Sigmoid colon (tissue), 7 donors: ENCODE data around the gene FTO. TPM values are rescaled to one million over a fixed set of nuclear protein-coding genes. Genes with fewer than 3 reads are reported as not detected.

Source experiments
- DNase-seq: peaks from one replicate; pipeline ENCODE4 v3.0.0-alpha.2; 2019
- H3K27ac ChIP-seq, 4 donors: fragments of 200-600 bp; sonication (generic); one replicate each; pipeline ENCODE4 v1.5.1; 2016 to 2019; ENCODE audit warnings: mild to moderate bottlenecking in 1 of 4
- H3K27me3 ChIP-seq, 3 donors: fragments of 200-600 bp; sonication (generic); one replicate each; pipeline ENCODE4 v1.5.1; 2019; ENCODE audit warnings: mild to moderate bottlenecking in 1 of 3
- H3K36me3 ChIP-seq, 4 donors: fragments of 200-600 bp; sonication (generic); one replicate each; pipeline ENCODE4 v1.5.1; 2016 to 2019
- H3K4me1 ChIP-seq, 4 donors: fragments of 200-600 bp; sonication (generic); one replicate each; pipeline ENCODE4 v1.5.1; 2017 to 2019
- H3K4me3 ChIP-seq, 4 donors: fragments of 200-600 bp; sonication (generic); one replicate each; pipeline ENCODE4 v1.5.1; 2017 to 2019; ENCODE audit warnings: mild to moderate bottlenecking in 2 of 4, moderate library complexity in 1 of 4
- H3K9me3 ChIP-seq, 4 donors: fragments of 200-600 bp in 3 of 4; sonication (generic) in 3 of 4; one replicate each; pipeline versions ENCODE4 v1.5.1 to v1.6.1; 2013 to 2019
- EP300 ChIP-seq, 4 donors: sonication (generic); formaldehyde crosslinking; IDR thresholded peaks; one replicate each; pipeline ENCODE4 v1.6.1; 2017; ENCODE audit warnings: antibody characterized with exemption in 4 of 4
- POLR2A ChIP-seq, 2 donors: fragments of 450-650 bp; IDR thresholded peaks; one replicate each; pipeline ENCODE4 v1.6.1; 2016; ENCODE audit warnings: antibody characterized with exemption in 2 of 2, mild to moderate bottlenecking in 2 of 2, moderate library complexity in 2 of 2
- POLR2AphosphoS5 ChIP-seq, 4 donors: sonication (generic); formaldehyde crosslinking; IDR thresholded peaks; one replicate each; pipeline ENCODE4 v1.6.1; 2017; ENCODE audit warnings: antibody characterized with exemption in 4 of 4
- WGBS, 2 donors: extraction: QIAGEN DNeasy Blood & Tissue Kit; methylation state at CpG; one replicate each; pipeline ENCODE4 v1.1.7; 2013; 5-methylcytosine and 5-hydroxymethylcytosine counted together
- intact Hi-C: fragments of 100-400 bp; cut with DNase I; formaldehyde crosslinking; loops from one replicate; pipeline ENCODE4 v1.15.1; 2023
- polyA plus RNA-seq, 3 donors: library from polyadenylated mRNA; stranded (reverse); fragments of 200-250 nt; gene quantifications; one replicate each; pipeline ENCODE4 v1.2.3, GENCODE V29; 2013
- total RNA-seq, 4 donors: library from RNA; depleted of rRNA; stranded (reverse); fragments of >200 nt; gene quantifications; one replicate each; pipeline ENCODE4 v1.1.0, GENCODE V29; 2016
- TF ChIP-seq, protein P1 (sequence below), 4 experiments: fragments of 450-650 bp in 3 of 4; fragments of 200-600 bp in 1 of 4; IDR thresholded peaks; one replicate each; pipeline ENCODE4 v1.5.1; 2016 to 2019; ENCODE audit warnings: antibody characterized with exemption in 4 of 4, mild to moderate bottlenecking in 3 of 4, moderate library complexity in 2 of 4
- donor health status: healthy with polysubstance abuse.
- donor health status: Bipolar disorder and iron deficiency.
- donor health status: healthy.

FTO gene
- total and polyA plus RNA-seq, 7 donors = 9.9 to 97.2 (median 77.8) TPM

DNA sequence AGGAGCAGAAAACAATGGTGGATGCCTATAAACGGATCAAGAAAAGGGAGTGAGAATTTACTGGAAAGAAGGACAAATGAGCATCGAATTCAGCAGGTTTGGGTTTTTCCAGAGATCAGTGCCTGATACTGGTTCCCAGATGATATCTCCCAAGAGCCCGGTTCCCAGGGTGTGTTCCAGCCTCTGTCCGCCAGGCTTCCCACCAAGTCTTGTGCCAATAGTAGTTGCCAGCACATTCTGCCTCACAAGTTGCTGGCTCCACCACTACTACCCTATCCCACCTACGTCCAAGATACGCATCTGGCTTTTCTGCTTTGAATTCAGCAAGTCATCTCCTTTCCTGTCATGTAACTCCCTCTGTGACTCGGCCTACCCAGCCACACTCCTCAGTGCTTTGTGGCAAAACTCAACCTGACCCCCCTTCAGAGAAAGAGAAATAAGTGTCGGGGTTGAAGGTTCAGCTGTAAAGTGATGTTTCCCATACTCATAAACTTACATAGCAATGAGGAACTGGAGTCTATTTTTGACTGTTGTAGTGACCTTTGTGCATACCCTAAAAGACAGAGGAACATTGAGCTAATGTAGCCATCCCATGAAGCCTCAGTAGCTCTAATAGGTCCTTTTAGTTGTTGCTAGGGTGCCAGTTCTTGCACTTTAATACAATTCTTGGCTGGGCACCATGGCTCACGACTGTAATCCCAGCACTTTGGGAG is 305.7 kb downstream of the FTO start:
- intact Hi-C loops = no loop called here
- no peak for TF ChIP-seq POLR2A (IDR thresholded peaks at IDR 0.05)
- no peak for TF ChIP-seq EP300 (IDR thresholded peaks at IDR 0.05)
- TF ChIP-seq, protein P1, sequence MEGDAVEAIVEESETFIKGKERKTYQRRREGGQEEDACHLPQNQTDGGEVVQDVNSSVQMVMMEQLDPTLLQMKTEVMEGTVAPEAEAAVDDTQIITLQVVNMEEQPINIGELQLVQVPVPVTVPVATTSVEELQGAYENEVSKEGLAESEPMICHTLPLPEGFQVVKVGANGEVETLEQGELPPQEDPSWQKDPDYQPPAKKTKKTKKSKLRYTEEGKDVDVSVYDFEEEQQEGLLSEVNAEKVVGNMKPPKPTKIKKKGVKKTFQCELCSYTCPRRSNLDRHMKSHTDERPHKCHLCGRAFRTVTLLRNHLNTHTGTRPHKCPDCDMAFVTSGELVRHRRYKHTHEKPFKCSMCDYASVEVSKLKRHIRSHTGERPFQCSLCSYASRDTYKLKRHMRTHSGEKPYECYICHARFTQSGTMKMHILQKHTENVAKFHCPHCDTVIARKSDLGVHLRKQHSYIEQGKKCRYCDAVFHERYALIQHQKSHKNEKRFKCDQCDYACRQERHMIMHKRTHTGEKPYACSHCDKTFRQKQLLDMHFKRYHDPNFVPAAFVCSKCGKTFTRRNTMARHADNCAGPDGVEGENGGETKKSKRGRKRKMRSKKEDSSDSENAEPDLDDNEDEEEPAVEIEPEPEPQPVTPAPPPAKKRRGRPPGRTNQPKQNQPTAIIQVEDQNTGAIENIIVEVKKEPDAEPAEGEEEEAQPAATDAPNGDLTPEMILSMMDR (IDR thresholded peaks at IDR 0.05) = no peak
- TF ChIP-seq POLR2AphosphoS5 (IDR thresholded peaks at IDR 0.05) = no peak
- H3K27ac ChIP-seq = no peak overlapping the region
- H3K4me3 ChIP-seq = no peak overlapping the region
- no peaks in the 10 kb centered on the region for H3K36me3 ChIP-seq
- WGBS, 2 donors = 51 to 87% methylated on average over 9 of the region's 9 CpGs
- H3K4me1 ChIP-seq = no peaks in the 10 kb centered on the region
- no peaks in the 10 kb centered on the region for H3K27me3 ChIP-seq
- peaks cover 0 to 6% (median 2%) of the 10 kb centered on the region in 4 donors for H3K9me3 ChIP-seq
- DNase-seq = no peak

DNA sequence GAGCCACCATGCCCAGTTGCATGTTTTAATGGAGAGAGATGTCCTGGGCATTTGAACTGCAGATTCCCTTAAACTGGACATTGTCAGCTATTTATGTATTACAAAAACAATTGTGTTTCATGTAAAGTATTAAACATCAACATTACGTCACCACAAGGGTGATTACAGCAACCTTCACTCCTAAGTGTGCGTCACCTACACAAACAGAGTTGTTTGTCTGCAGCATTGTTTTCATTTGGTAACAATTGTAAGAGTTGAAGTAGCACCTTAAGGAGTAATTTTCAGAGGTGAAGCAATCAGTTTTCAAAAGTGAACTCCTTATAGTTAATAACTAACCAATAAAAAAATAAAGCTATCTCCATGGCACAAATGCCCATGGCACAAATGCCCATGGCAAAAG is 311.2 kb downstream of the FTO start:
- H3K36me3 ChIP-seq = no peaks in the 10 kb centered on the region
- no peak overlapping the region for H3K4me3 ChIP-seq
- no peaks in the 10 kb centered on the region for H3K27me3 ChIP-seq
- WGBS, 2 donors = 18 to 90% methylated on average over 2 of the region's 2 CpGs
- H3K27ac ChIP-seq = no peak overlapping the region
- DNase-seq = no peak
- no peak for TF ChIP-seq POLR2AphosphoS5 (IDR thresholded peaks at IDR 0.05)
- no peak for TF ChIP-seq EP300 (IDR thresholded peaks at IDR 0.05)
- TF ChIP-seq, protein P1 (IDR thresholded peaks at IDR 0.05) = no peak
- no peak for TF ChIP-seq POLR2A (IDR thresholded peaks at IDR 0.05)
- intact Hi-C loops = no loop called here
- no peaks in the 10 kb centered on the region for H3K4me1 ChIP-seq
- peaks cover 0 to 6% (median 2%) of the 10 kb centered on the region in 4 donors for H3K9me3 ChIP-seq

DNA sequence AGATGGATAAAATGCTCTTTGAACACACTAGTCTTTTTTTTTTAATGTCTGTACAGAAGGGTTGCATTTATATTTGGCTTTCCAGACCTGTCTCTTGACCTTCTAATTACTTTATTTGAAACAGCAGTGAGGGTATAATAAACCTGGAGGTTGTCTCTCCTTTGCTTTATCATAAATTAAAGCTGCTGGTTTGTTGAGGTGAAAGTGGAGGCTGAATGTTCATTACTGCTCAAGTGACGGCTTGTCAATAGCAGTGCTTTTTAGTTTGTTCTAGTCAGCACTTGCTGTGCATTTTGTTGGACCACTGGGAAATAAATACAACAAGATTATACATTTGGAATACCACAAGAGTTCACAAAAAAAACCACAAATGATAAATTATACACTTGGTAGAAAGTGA is 318.4 kb downstream of the FTO start:
- H3K27ac ChIP-seq = no peak overlapping the region
- H3K27me3 ChIP-seq = no peaks in the 10 kb centered on the region
- TF ChIP-seq, protein P1 (IDR thresholded peaks at IDR 0.05) = no peak
- TF ChIP-seq POLR2AphosphoS5 (IDR thresholded peaks at IDR 0.05) (no peak), EP300 (IDR thresholded peaks at IDR 0.05) (no peak), POLR2A (IDR thresholded peaks at IDR 0.05) (no peak)
- no peaks in the 10 kb centered on the region for H3K9me3 ChIP-seq
- H3K4me3 ChIP-seq = no peak overlapping the region
- no peak for DNase-seq
- no peaks in the 10 kb centered on the region for H3K36me3 ChIP-seq
- no peaks in the 10 kb centered on the region for H3K4me1 ChIP-seq
- WGBS, 2 donors = 72 to 92% methylated on average over 1 of the region's 1 CpG
- intact Hi-C loops = no loop called here

DNA sequence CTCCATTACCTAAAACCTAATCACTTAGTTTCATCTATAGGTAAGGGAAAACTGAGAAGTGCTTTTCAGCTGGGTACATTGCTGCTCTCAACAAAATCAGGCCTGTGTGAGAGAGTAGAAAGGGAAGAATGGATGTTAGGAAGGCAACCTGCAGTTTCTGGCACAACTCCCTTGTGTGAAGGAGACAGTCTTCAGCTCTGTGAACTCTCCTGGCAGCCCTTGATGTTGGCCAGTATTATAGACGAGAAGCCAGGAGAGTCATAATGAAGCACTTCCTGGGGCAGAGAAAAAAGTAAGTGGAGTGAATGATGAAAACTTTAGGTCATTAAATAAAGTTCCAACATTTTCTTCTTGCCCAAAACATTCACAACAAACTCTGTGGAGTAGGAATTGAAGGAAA is 322.5 kb downstream of the FTO start:
- WGBS, 2 donors = 86 to 92% methylated on average over 1 of the region's 1 CpG
- DNase-seq = no peak
- TF ChIP-seq, protein P1 (IDR thresholded peaks at IDR 0.05) = no peak
- TF ChIP-seq EP300 (IDR thresholded peaks at IDR 0.05) (no peak), POLR2AphosphoS5 (IDR thresholded peaks at IDR 0.05) (no peak), POLR2A (IDR thresholded peaks at IDR 0.05) (no peak)
- Histone ChIP-seq H3K27me3 (no peaks in the 10 kb centered on the region), H3K9me3 (peaks cover 0 to 4% (median 0%) of the 10 kb centered on the region in 4 donors), H3K4me3 (no peak overlapping the region), H3K27ac (no peak overlapping the region), H3K4me1 (no peaks in the 10 kb centered on the region), H3K36me3 (no peaks in the 10 kb centered on the region)
- intact Hi-C loops = no loop called here

DNA sequence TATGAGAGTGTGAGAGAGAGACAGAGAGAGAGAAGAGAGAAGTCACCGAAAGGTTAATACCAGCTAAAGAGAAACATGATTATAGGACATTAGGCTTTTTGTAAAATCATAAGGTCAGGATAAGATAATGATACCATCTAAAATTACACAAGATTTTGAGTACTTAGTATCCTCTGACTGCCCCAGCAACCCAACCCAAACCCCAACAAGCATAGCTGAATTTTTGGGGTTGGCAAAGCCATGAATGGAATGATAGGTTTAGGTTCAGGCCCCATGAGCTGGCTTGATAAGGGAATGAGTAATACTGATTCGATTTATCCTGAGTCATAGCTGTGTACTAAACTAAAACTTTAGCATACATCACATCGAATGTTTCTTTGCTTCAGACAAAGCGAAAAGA is 323.1 kb downstream of the FTO start:
- Histone ChIP-seq H3K4me3 (no peak overlapping the region), H3K4me1 (no peaks in the 10 kb centered on the region), H3K36me3 (no peaks in the 10 kb centered on the region), H3K9me3 (peaks cover 0 to 4% (median 1%) of the 10 kb centered on the region in 4 donors), H3K27ac (no peak overlapping the region), H3K27me3 (no peaks in the 10 kb centered on the region)
- DNase-seq = no peak
- WGBS, 2 donors = 94 to 95% methylated on average over 4 of the region's 4 CpGs
- intact Hi-C loops = no loop called here
- TF ChIP-seq EP300 (IDR thresholded peaks at IDR 0.05) = no peak
- TF ChIP-seq POLR2AphosphoS5 (IDR thresholded peaks at IDR 0.05) = no peak
- TF ChIP-seq POLR2A (IDR thresholded peaks at IDR 0.05) = no peak
- TF ChIP-seq, protein P1 (IDR thresholded peaks at IDR 0.05) = no peak
